OCI-M2 (cell line): ENCODE data around the gene PRIMA1.

ENCODE experiments used
- DNase-seq: peaks from one replicate; lab custom pipeline; 2025; ENCODE audit not compliant: unreplicated experiment; lab: John Stamatoyannopoulos, UW

Gene PRIMA1

DNA sequence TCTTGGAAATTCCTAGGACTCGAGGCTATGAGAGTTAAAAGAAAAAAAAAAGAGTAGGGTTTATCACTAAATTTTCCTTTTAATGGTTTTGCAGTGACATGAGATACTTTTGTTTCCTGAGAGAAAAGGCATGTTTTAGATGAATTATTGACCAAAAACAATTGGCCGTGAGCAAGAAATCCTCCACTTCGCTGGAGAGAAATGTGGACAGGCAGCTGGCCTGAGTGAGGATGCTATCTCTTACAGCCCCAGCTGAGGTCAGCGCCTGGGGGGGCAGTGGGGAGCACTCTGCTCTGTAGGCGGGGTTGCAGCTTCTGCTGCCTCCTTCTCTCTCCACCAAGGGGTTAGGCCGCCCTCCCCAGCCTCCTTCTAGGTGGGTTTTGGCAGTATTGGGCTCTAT lies 54.7 kb downstream of the PRIMA1 start:
- DNase-seq, result no peak

DNA sequence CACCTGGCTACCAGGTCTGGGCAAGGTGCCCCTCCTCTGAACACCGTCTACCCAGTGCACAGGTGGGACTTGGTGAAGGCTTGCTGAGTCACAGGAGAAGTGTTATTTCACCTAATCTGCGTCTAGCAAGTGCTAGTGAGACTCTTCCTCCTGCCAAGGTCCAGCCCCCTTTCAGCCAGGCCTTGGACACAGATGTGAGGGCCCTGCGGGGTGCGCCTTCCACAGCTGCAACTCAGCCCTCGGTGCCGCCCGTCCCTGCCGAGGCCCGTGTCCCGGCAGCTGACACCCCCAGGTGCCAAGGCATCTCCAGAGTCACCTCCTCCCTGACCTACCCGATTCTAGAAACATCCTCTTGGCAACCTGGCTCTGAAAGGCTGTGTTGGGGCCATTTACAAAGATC lies 55.1 kb downstream of the PRIMA1 start:
- DNase-seq, result no peak

DNA sequence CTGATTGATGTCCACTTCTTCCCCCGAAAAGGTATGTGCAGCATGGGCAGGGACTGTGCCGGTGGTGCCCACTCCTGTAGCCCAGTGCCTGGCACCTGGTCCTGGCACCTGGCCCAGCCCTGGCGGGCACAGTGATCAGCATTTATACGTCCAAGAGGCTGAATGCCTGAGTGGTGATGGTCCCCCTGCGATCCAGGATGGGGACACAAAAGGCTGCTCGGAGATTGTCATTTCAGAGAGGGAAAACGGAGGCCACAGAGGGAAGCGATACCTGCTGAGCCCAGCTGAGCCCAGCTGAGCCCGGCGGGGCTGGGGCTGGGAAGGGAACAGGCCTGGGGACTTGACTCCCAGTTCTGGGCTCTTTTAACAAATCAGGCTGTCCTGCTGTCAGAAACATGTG lies 55.8 kb downstream of the PRIMA1 start:
- no peak for DNase-seq

DNA sequence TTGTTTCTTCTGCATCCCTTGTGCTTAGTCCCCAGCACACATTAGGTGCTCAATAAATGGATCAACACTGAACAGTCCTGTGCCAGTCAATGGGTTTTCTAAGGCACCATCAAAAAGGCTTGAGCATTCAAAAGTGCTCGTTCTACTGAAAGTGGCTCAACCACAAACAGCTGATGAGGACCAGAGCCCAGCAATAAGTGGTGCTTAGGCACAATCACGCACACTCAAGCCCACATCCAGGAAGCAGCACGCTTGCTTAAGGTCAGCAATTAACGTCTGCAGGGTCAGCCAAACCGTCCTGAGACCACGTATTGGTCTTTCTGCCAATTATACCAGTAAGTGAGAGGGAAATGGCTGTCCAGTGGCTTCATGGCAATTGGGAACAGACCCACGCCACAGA lies 56.5 kb downstream of the PRIMA1 start:
- DNase-seq, result no peak

DNA sequence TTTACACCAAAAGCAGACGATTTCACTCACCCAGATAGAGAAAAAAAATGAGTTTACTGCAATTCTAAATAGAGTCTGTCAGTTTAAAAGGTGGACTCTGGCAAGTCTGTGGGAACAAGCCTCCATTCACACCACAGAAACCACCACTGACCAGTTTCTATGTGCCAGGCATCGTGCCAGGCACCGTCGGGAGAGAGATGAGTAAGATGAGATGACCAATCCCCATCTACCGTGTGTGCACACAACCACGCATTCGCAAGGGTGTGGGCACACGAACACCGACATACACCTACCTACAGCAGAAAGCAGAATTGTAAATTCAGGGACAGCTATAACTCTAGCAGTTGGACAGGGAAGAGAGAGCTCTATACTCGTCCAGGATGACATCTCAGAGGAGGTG lies 58.3 kb downstream of the PRIMA1 start:
- DNase-seq, result no peak

DNA sequence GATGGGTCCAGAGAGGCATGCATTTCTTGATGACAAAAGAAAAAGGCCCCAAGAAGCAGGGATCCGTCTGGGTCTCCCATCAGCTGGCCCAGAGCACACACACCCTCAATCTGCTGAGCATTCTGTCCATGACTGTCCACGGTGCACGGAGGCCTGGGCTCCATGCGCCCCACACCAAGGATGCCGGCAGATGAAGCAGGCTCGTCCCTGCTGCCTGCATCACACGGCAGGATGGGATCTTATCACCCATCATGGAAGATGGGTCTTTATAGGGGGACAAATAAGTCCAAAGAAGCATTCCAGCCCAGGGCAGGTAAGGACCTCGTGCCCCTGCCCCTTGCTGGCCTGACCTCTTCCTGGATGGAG lies 59.7 kb downstream of the PRIMA1 start:
- DNase-seq, result no peak

DNA sequence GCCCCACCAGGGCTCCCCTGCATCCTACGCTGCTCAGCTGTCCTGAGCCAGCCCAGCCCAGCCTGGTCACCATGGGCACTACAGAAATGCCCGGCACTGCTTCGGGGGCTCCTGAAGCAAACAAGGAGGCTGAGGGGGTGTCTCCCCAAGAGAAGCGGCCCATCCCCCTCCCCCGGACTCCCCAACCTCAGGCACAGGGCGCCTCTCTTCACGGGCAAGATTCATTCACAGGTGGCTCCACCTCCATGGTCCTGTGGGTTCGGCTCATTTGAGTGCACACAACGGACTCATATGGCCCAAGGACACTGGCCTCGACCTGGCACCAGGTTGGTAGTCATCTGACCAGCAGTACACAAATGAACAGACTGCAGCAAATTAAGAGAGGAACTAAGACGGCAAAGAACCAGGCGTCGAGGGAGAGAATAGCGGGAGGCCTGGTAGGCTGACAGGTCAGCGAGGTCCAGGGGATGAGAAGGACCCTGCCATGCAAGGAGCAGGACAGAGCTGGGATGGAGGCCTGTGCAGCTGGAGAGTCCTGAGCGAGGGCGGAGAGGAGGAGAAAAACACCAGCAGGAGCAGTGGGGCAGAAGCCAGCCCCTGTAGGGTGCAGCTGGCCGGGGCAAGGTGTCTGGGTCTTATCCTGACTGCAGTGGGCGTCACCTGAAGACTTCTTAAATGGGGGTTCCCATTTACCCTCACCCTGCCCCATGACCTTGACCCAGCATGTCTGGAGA lies 60.2 kb downstream of the PRIMA1 start:
- DNase-seq, result no peak

DNA sequence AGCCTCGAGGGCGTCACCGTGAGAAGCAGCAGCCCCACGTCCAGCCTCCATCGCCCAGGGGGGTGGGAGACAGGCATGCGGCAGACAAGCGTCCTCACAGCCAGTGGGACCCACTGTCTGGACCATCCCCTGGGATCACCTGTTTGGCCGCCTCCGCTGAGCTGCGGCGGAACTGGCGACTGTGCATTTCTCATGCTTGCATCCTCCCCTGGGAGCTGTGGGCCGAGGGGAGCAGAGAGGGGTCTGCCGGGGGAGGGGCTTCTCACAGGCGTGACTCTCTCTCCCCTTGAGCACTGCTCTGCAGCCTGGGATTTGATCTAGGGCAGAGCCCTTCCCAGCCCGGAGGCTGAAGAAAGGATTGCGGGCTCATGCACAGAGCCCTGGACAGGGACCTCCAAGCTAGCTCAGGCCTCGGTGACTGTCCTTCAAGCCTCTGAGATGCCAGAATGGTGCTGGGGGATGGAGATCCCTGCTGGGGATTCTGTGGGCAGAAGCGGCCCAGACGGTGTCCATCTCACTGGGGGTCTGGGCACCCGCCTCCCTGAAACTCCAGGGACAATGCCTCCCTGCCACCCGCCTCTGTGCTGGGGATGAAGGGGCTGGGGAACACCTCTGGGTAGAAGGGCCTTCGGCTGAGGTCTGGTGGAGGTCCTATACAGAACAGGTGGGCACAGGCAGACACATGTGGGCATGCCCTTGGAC lies 61.1 kb downstream of the PRIMA1 start:
- no peak for DNase-seq

DNA sequence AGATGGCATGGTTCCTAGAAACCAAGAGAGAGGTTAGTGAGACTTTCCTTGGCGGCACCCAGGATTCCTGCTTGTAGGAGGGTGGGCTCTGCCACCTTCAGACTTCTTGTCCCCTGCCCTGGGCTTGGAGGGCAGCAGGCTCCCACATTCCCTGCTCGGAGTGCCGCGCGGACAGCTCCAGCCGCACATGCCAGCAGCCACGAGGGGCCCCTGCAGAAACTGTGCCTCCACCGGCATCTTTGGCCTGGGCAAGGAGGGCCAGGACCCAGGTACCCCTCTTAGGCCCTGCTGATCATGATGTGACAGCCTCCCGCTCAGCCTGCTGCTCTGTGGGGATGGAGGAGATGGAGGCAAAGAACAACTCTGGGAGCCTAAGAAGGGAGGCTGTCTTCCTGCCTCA lies 62.3 kb downstream of the PRIMA1 start:
- DNase-seq, result no peak

DNA sequence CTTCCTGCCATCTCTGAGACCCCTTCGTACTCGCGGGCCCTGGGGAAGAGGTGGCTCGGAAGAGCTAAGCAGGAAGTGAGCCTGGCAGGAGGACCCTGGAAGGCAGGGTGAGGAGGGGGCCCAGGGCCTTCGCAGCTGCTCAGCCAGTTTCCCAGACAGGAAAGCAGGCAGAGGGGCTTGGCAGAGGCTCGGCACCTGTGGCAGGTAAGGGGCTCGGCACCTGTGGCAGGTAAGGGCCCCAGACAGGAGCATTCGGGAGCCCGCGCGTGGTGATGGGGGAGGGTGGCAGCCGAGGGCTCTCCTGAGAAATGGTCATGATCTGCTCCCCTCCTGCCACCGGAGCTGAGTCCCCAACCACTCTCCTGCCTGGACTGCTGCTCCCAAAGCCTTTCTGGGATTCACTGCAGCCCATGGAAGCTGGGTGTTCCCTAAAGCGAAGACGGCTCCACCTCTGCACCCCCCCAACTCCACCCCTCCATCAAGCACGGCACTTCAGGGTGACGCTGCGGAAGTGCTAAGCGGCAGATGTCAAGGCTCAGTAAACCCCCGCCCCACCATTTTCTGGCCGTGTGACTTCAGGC lies 63.2 kb downstream of the PRIMA1 start:
- no peak for DNase-seq

DNA sequence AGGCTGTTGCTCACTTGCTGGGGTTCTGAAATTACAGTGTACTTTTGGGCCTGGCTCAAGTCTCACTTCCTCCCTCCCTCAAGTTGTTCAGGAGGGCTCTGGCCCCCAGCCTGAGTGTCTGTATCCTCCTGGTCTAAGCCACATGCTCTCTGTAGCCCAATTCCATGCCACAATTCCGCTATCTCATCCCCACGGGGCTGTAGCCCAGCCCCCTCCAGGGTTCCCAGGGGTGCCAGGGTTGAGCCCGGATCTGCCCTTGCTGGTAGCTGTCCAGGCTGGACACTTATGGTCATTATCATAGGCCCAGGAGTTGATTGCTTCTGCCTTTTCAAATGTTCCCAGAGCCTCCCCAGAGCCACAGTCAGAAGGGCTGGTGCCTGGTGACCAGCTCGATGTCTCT lies 65.3 kb downstream of the PRIMA1 start:
- DNase-seq, result no peak

DNA sequence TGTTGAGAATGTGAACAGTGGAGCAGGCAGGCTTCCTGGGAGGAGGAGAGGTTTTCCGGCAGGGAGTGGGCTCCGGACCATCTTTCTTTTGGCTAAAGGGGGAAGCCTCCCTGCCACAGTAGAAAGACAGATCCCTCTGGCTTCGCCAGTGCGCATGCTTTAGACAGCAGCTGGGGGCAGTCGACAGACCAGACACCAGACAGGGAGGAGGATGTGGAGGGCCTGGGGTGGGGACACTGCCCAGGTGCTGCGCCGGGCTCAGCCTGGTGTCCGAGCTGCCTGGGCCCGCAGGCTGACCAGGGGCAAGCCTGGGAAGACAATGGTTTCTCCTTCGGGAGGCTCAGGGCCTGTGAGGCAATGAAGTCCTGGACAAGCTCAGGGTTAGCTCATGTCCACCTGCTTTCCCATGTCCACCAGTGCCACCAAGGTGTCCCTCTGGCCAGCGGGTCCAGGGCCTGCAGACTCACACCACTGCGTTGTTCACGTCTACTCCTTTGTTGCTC lies 67.3 kb downstream of the PRIMA1 start:
- DNase-seq, result no peak

DNA sequence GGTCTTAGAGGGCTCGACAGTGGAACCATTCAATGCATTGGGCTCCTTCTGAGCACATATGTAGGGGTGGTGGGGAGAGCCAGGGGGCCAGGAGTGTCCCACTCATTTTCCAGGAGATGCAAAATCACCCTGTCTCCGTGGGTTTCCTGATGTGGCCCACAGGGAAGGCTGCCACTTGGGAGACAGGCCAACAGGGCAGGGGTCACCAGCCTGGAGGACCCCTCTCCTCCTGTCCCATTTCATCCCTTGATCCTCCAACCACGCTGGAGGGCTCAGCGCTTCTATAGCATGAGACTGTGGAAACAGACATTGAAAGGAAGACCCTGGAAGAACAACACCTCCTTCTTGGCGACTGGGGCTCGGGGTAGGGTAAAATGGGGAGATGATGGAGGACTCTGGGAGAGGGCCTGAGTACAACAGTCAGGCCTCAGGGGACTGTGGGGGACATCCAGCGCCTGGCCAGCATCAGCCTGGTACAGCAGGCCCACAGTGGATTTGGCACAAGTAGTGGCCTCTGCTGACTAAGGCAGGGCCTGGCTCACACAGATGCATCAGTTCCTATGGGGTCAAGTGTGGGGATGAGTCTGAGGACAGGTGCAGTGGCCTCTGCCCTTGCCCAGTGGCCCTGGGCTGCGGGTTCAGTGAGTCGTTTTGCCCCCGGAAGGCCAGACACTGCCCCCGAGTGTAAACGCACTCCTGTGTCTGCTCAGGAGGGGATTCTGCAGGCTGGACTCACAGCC lies 68.0 kb downstream of the PRIMA1 start:
- no peak for DNase-seq

DNA sequence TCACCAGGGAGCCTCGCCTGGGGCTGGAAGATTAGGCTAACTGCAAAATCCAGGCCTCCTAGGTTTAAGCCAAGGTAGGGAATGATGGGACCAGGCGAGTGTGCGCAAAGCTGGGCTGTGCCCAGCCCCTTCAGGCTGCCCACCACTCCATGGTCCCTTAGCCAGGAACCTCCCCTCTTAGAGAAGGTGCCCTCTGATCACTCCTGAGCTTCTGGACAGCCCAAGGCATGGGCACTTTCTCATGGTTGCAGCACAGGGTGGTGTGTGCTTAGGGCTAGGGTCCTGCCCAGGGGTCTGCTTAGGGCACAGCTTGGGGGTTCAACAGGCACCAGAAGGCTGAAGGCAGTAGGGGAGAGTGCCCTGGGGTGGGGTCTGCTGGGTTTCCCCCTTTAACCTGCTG lies 69.0 kb downstream of the PRIMA1 start:
- no peak for DNase-seq

DNA sequence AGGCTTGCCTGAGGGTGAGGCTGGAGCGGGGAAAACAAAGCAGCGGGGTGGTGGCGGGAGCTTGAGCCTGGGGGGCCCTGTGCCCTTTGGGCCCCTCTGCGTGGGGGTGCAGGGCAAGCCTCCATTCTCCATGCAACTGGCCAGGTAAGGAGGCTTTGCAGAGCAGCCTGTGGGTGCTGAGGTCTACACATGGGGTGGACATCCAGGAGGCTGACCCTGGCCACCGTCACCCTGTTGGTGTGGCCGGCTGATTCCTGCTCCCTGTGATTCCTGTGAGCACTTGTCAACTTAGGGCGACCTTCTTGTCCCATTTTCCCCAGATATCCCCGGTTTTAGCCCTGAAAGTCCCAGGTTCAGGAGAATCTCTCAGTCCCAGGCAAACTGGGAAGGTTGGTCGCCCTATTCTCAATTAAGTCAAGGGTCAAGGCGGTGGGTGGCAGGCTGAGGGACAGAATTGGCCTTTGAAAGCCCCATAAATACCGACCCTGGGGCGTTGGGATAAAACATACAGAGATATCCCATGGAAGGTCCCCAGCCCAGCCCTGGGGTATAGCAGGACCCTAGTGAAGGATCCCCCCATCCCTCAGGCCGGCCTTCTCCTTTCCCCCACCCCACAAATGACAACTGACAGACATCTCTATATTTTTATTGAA lies 70.5 kb downstream of the PRIMA1 start:
- no peak for DNase-seq

DNA sequence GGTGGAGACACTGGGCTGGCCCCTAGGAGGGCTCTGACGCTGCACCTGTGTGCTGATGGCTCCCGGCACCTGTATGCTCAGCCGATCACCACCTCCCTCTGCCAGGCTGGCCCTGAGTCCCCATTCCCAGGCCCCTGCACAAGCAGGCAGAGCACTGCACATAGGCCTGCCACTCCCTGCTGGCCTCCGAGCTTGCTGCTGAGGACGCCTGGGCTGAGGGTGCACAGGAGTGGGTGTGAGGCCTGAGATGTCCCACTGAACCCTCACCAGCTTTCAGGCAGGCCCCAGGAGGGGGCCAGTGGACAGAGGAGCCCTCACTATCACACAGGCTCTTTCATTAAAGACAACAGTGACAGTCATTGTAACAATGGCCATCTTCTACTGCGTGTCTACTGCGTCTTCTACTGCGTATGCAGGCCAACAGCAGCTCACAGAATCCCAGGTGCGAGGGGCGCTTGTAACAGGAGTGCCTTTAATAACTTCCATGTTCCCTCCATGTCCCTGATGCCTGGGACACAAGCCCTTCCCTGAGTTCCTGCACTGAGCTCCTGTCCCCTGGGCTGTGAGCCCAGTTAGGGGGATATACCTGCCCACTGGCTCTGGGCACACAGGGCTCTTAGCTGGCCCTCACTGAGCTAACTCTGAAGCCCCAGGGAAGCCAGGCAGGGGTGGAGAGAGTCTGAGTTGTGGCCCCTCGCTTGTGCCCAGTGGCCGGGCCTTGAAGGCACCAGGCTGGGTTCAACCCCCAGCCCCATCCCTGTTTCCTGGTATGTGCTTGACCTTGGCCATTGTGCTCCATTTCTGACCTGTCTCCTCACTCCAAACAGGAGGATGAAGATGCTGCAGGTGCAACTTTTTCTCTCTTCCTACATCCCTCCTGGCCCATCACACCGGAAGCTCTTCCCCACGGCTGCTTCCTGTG lies 71.3 kb downstream of the PRIMA1 start:
- no peak for DNase-seq

DNA sequence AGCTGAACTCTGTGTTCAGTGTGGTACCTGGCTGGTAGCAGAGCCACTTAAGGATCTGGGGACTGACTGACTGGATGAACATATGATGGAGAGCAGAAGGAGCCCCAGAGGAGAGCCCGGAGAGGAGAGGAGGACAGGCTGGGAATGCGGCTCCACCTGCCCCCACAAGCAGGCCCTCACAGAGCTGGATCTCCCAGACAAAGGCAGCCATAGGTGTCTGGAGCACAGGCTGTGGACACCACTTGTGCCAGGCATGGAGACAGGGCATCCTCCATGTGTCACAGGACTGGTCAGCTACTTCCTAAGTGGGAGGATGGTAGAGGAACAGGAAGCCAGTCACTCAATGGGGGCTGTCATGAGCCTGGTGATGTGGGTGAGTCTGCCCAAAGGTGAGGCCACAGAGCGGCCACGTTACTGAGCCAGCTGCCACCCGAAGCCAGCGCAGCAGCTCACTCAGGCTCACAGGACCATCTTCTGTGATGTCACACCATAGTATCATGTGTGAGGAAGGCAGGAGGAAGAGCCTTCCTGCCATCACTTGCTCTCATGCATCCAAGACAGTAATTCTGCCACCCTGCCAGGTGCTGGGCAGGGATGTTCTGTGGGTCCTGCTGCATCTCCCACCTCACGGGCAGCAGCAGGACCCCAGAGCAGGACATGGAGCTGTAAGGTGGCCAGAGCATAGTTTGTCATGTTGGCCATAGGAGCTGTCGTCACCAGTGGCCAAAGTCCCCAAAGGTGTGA lies 72.1 kb downstream of the PRIMA1 start:
- DNase-seq, result no peak

DNA sequence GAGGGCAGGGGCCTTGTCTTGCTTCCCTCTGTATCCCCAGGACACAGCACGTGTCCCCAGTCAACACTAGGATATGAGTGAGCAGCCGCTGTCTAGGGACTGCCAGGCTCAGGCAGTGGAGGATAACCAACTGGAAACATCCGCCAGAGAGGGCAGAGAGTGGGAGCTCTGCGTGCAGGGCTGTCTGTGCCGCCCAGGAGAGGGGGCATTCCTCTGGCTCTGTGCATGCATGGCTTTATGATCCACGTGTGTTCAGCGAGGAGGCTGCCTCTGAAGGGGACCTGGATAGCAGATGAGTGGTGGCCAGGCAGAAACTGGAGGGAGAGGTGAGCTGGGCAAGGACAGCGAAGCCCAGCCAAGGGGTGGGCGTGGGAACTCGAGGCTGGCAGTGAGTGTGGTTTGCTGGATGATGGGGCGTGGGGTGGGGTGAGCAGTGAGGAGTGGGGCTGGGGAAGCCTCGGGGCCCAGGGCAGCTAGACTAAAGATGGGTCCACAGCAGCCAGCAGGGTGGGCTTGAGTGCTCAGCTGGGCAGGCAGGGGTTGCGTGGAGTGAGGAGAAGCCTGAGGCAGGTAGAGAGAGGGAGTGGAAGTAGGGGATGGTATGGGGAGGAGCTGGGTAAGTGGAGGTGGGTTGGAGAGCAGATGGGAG lies 72.9 kb downstream of the PRIMA1 start:
- no peak for DNase-seq

DNA sequence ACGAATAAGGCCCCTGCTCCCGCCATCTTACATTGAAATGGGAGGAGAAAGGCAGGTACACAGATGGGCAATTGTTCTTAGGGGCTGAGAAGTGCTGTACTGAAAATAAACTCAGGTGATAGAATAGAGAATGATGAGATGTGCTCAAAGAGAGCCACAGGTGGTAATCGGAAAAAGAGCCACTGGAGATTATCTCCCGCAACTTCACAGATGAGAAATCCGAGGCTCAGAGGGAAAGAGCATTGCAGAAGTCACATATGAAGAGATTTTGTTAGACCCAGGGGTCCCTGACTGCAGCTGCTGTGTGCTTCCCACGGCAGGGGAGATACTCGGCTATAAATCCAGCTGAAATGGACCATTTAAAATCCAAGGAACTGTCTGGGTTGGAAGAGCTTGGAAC lies 73.7 kb downstream of the PRIMA1 start:
- DNase-seq, result no peak
